GM12878 (cell line): Measurements from ENCODE around the gene CBY3. TPM values are rescaled to one million over a fixed set of nuclear protein-coding genes. Genes with fewer than 3 reads are reported as not detected.
"Not testable (repeated sequence)": the region's sequence is repeated elsewhere in the genome, so short reads cannot be mapped to it uniquely, and the experiment has no call there.

Source experiments
- ATAC-seq: fragments of 200-7000 bp; cut with Tn5 transposase; 3 replicates; pipeline ENCODE4 v1.9.1; 2020; ENCODE audit warnings: mild to moderate bottlenecking, moderate library complexity
- BruUV-seq: library from RNA; stranded (reverse); fragments of 400-500 nt; replicated peaks from 2 replicates; lab custom pipeline; 2021; lab: Mats Ljungman, UMichigan
- CTCF ChIA-PET: fragments of 300-600 bp; sonication (Branson Sonifier 250); formaldehyde crosslinking; extraction: SDS; loops from one replicate; lab custom pipeline; 2021; ENCODE audit warnings: inconsistent platforms; lab: Yijun Ruan, JAX
- POLR2A ChIA-PET: fragments of 350-600 bp; formaldehyde crosslinking; extraction: SDS; loops from one replicate; lab custom pipeline; 2021; ENCODE audit warnings: inconsistent platforms; lab: Charles Lee
- RAD21 ChIA-PET: fragments of 300-600 bp; sonication (Branson Sonifier 250); formaldehyde crosslinking; loops from one replicate; lab custom pipeline; 2023; ENCODE audit warnings: antibody characterized with exemption; ENCODE audit not compliant: unreplicated experiment; lab: Charles Lee
- SMC1A ChIA-PET: fragments of 300-600 bp; sonication (Branson Sonifier 250); formaldehyde crosslinking; loops from one replicate; lab custom pipeline; 2023; ENCODE audit not compliant: unreplicated experiment, uncharacterized antibody; lab: Charles Lee
- DNase-seq: peaks from one replicate; pipeline ENCODE4 v3.0.0-alpha.2; 2011; ENCODE audit warnings: low read depth, low spot score
- FAIRE-seq: peaks from 3 replicates; lab custom pipeline; 2011; peaks lifted over from hg19 to GRCh38; lab: Jason Lieb, UNC
- H2AFZ ChIP-seq: 2 replicates; pipeline ENCODE4 v1.6.0; 2011; ENCODE audit warnings: low read depth, low read length, control low read depth; ENCODE audit not compliant: control insufficient read depth
- H3K27ac ChIP-seq: 2 replicates; pipeline ENCODE4 v1.5.1; 2011; ENCODE audit warnings: control low read depth; ENCODE audit not compliant: control insufficient read depth, insufficient read depth
- H3K27me3 ChIP-seq, 2 experiments: replicated peaks in 1 of 2; 2 replicates each; pipeline versions ENCODE4 v1.6.0 to v1.6.1; 2011; ENCODE audit warnings: low read length in 1 of 2; ENCODE audit not compliant: control insufficient read depth in 2 of 2, insufficient read depth in 2 of 2
- H3K36me3 ChIP-seq, 2 experiments: 2 replicates each; pipeline ENCODE4 v1.5.1; 2011; ENCODE audit warnings: low read length in 1 of 2; ENCODE audit not compliant: control insufficient read depth in 2 of 2, insufficient read depth in 2 of 2
- H3K4me1 ChIP-seq: 2 replicates; pipeline ENCODE4 v1.6.1; 2011; ENCODE audit warnings: mild to moderate bottlenecking, low read length, moderate library complexity, mixed read lengths; ENCODE audit not compliant: control insufficient read depth, insufficient read depth
- H3K4me2 ChIP-seq: 2 replicates; pipeline ENCODE4 v1.6.0; 2011; ENCODE audit warnings: control low read depth; ENCODE audit not compliant: control insufficient read depth, insufficient read depth
- H3K4me3 ChIP-seq: fragments of 200-600 bp; sonication (generic); 2 replicates; pipeline ENCODE4 v1.5.1; 2016
- H3K79me2 ChIP-seq: 2 replicates; pipeline ENCODE4 v1.6.0; 2011; ENCODE audit warnings: low read length; ENCODE audit not compliant: control insufficient read depth, insufficient read depth
- H3K9ac ChIP-seq: 2 replicates; pipeline ENCODE4 v1.8.0; 2011; ENCODE audit warnings: low read length, control low read depth, mixed read lengths; ENCODE audit not compliant: control insufficient read depth, insufficient read depth
- H3K9me3 ChIP-seq: replicated peaks from 3 replicates; pipeline ENCODE4 v1.5.1; 2011; ENCODE audit warnings: mild to moderate bottlenecking, low read length; ENCODE audit not compliant: control insufficient read depth, insufficient read depth
- H4K20me1 ChIP-seq: 2 replicates; pipeline ENCODE4 v1.6.0; 2011; ENCODE audit not compliant: control insufficient read depth, insufficient read depth
- WGBS: methylation state at CpG from one replicate; pipeline ENCODE4 v1.1.6; 2016; ENCODE audit warnings: low lambda C conversion rate; ENCODE audit not compliant: insufficient replicate concordance, insufficient coverage; ENCODE audit errors: missing lambda C conversion rate; 5-methylcytosine and 5-hydroxymethylcytosine counted together
- in situ Hi-C: fragments of 300-500 bp; cut with MboI; formaldehyde crosslinking; loops from 9 replicates; pipeline ENCODE4 v1.14.3; 2018; ENCODE audit warnings: mixed read lengths
- intact Hi-C: fragments of 100-400 bp; cut with micrococcal nuclease; formaldehyde crosslinking; loops from one replicate; pipeline ENCODE4 v1.14.2; 2022; ENCODE audit not compliant: unreplicated experiment
- polyA plus RNA-seq, 11 experiments: library from polyadenylated mRNA; depleted of rRNA in 4 of 11; unstranded in 6 of 11; stranded (reverse) in 5 of 11; fragments of >200 nt; fragmentation: Nextera tagmentation in 4 of 11; fragmentation: Illumina TruSeq in 1 of 11; extraction: Ambion mirVana in 4 of 11; extraction: Trizol in 1 of 11; gene quantifications; 1 replicate in 1 of 11; 2 replicates in 10 of 11; pipeline versions ENCODE4 v1.2.1 to v1.2.3, GENCODE V29; 2011 to 2016; ENCODE audit warnings: inconsistent platforms in 2 of 11, missing spikeins in 2 of 11, low read depth in 1 of 11
- total RNA-seq, 4 experiments: library from RNA; depleted of rRNA in 3 of 4; stranded (reverse); fragments of >200 nt in 3 of 4; fragmentation: Illumina TruSeq in 1 of 4; extraction: Trizol in 1 of 4; gene quantifications; 2 replicates each; pipeline versions ENCODE4 v1.2.1 to v1.2.3, GENCODE V29; 2013 to 2021

CBY3 gene
- total and polyA plus RNA-seq, 10 of the 15 experiments (the other 5 are each of a cell fraction or from before 2014, with no cell fraction given) = 0.10 to 1.2 (median 0.47) TPM; not detected in 5

GRCh38 chr5:179642626-179643025 is 38.2 kb downstream of the CBY3 start:
- not testable (repeated sequence) for ATAC-seq

GRCh38 chr5:179641745-179642144 is 39.1 kb downstream of the CBY3 start:
- ATAC-seq, RAD21 ChIA-PET, FAIRE-seq, H3K9ac ChIP-seq, H3K27ac ChIP-seq, BruUV-seq, POLR2A ChIA-PET, DNase-seq, in situ Hi-C loops, H3K9me3 ChIP-seq, H4K20me1 ChIP-seq, SMC1A ChIA-PET, CTCF ChIA-PET, H3K4me2 ChIP-seq, intact Hi-C loops, H3K4me3 ChIP-seq, H3K27me3 ChIP-seq, H3K4me1 ChIP-seq, H3K36me3 ChIP-seq, H3K79me2 ChIP-seq, H2AFZ ChIP-seq: not testable (repeated sequence)
- no CpG with 5 or more reads among the region's 4 CpGs for WGBS

More at GRCh38 chr5:179642626-179643025, 38.2 kb downstream of the CBY3 start:
- SMC1A ChIA-PET, H3K4me3 ChIP-seq, H2AFZ ChIP-seq, POLR2A ChIA-PET, H3K4me2 ChIP-seq, H3K79me2 ChIP-seq, H3K9ac ChIP-seq, RAD21 ChIA-PET, intact Hi-C loops, H3K36me3 ChIP-seq, H3K4me1 ChIP-seq, H3K9me3 ChIP-seq, H3K27ac ChIP-seq, H3K27me3 ChIP-seq, BruUV-seq, in situ Hi-C loops, H4K20me1 ChIP-seq, FAIRE-seq, CTCF ChIA-PET, DNase-seq: not testable (repeated sequence)
- 50% methylated on average over 12 of the region's 17 CpGs for WGBS

GRCh38 chr5:179639296-179639695 is 41.5 kb downstream of the CBY3 start:
- POLR2A ChIA-PET, H3K79me2 ChIP-seq, FAIRE-seq, H3K27me3 ChIP-seq, in situ Hi-C loops, H3K4me2 ChIP-seq, RAD21 ChIA-PET, BruUV-seq, H3K9me3 ChIP-seq, H3K4me3 ChIP-seq, H2AFZ ChIP-seq, H4K20me1 ChIP-seq, ATAC-seq, H3K4me1 ChIP-seq, SMC1A ChIA-PET, DNase-seq, H3K9ac ChIP-seq, intact Hi-C loops, CTCF ChIA-PET, H3K27ac ChIP-seq, H3K36me3 ChIP-seq: not testable (repeated sequence)
- WGBS = 82% methylated on average over 10 of the region's 11 CpGs

GRCh38 chr5:179634370-179635172 is 46.3 kb downstream of the CBY3 start:
- H3K4me2 ChIP-seq, BruUV-seq, H4K20me1 ChIP-seq, H3K9me3 ChIP-seq, CTCF ChIA-PET, H3K4me1 ChIP-seq, H3K36me3 ChIP-seq, in situ Hi-C loops, H3K9ac ChIP-seq, SMC1A ChIA-PET, DNase-seq, H2AFZ ChIP-seq, POLR2A ChIA-PET, RAD21 ChIA-PET, intact Hi-C loops, H3K79me2 ChIP-seq, H3K4me3 ChIP-seq, H3K27me3 ChIP-seq, H3K27ac ChIP-seq: not testable (repeated sequence)
- ATAC-seq (peak; percentile 98), FAIRE-seq (peak; percentile 100)
- WGBS = 0% methylated on average over 6 of the region's 49 CpGs
